ENCODE measurements around the gene TSHR. TPM values are rescaled to one million over a fixed set of nuclear protein-coding genes. Genes with fewer than 3 reads are reported as not detected.

Gene TSHR
- total and polyA plus RNA-seq, 2 experiments from 2014 or later = 0.59 to 0.78 TPM

- H3K27ac ChIP-seq (ENCODE audit: low read depth) = no peak overlapping the region
- H3K27me3 Mint-ChIP-seq (ENCODE audit: insufficient read depth, low read depth, poor library complexity) = peaks cover 2% of the 10 kb centered on the region
- H3K79me2 ChIP-seq (replicated peaks; ENCODE audit: insufficient read depth) = no peaks in the 10 kb centered on the region
- ATAC-seq (no peak), DNase-seq (ENCODE audit: low spot score) (no peak)
- H3K36me3 Mint-ChIP-seq (ENCODE audit: low read depth) = no peaks in the 10 kb centered on the region
- H3K27me3 ChIP-seq (ENCODE audit: insufficient read depth) = no peaks in the 10 kb centered on the region
- no peaks in the 10 kb centered on the region for H3K9me3 Mint-ChIP-seq
- no peak overlapping the region for H2AFZ ChIP-seq
- H3K36me3 ChIP-seq (ENCODE audit: insufficient read depth) = no peaks in the 10 kb centered on the region
- H3F3A ChIP-seq (replicated peaks; ENCODE audit: low read depth) = no peaks in the 10 kb centered on the region
- TF ChIP-seq ZNF462 (CRISPR knock-in tag; IDR thresholded peaks at IDR 0.05) = no peak
- H3K4me2 ChIP-seq = no peak overlapping the region
- H3K9me2 ChIP-seq (ENCODE audit: insufficient read depth) = peaks cover 11% of the 10 kb centered on the region
- no peak overlapping the region for H3K27ac Mint-ChIP-seq
- H3K4me3 Mint-ChIP-seq = no peak overlapping the region
- H3K4me3 ChIP-seq = no peak overlapping the region
- H3K4me1 ChIP-seq (ENCODE audit: insufficient read depth) = 0 out of 2 replicates have a peak, but pooled peaks cover 4% of the 10 kb centered on the region
- peaks cover 8% of the 10 kb centered on the region; the same call in 2 of the 3 replicates for H3K4me1 Mint-ChIP-seq
- H4K20me1 ChIP-seq (replicated peaks; ENCODE audit: insufficient read depth) = no peaks in the 10 kb centered on the region
Measured at GRCh38 chr14:81105378-81105777, 150.0 kb downstream of the TSHR start.

- Histone ChIP-seq H4K20me1 (replicated peaks; ENCODE audit: insufficient read depth) (no peaks in the 10 kb centered on the region), H3K4me2 (no peak overlapping the region), H3K4me3 (no peak overlapping the region), H3K9me2 (ENCODE audit: insufficient read depth) (peaks cover 9% of the 10 kb centered on the region; the same call in 1 of the 2 replicates), H3K36me3 (ENCODE audit: insufficient read depth) (no peaks in the 10 kb centered on the region), H3K79me2 (replicated peaks; ENCODE audit: insufficient read depth) (no peaks in the 10 kb centered on the region), H3F3A (replicated peaks; ENCODE audit: low read depth) (no peaks in the 10 kb centered on the region), H3K27me3 (ENCODE audit: insufficient read depth) (no peaks in the 10 kb centered on the region), H2AFZ (no peak overlapping the region), H3K4me1 (ENCODE audit: insufficient read depth) (0 out of 2 replicates have a peak, but pooled peaks cover 4% of the 10 kb centered on the region), H3K27ac (ENCODE audit: low read depth) (no peak overlapping the region)
- H3K4me1 Mint-ChIP-seq = peaks cover 8% of the 10 kb centered on the region; the same call in 2 of the 3 replicates
- H3K27me3 Mint-ChIP-seq (ENCODE audit: insufficient read depth, low read depth, poor library complexity) = peaks cover 2% of the 10 kb centered on the region
- H3K27ac Mint-ChIP-seq = no peak overlapping the region
- DNase-seq (ENCODE audit: low spot score) (no peak), ATAC-seq (no peak)
- no peaks in the 10 kb centered on the region for H3K9me3 Mint-ChIP-seq
- no peak overlapping the region for H3K4me3 Mint-ChIP-seq
- no peak for TF ChIP-seq ETS1 (IDR thresholded peaks at IDR 0.05)
- no peak for TF ChIP-seq POLR2AphosphoS5 (IDR thresholded peaks at IDR 0.05; ENCODE audit: low read depth)
- TF ChIP-seq ZNF114 (CRISPR knock-in tag; IDR thresholded peaks at IDR 0.05) = no peak
- no peak for TF ChIP-seq EZH2 (IDR thresholded peaks at IDR 0.05; ENCODE audit: low read depth, unreplicated experiment)
- no peak for TF ChIP-seq CREB1 (CRISPR knock-in tag; IDR thresholded peaks at IDR 0.05; ENCODE audit: low read depth)
- TF ChIP-seq EZH2phosphoT487 (IDR thresholded peaks at IDR 0.05; ENCODE audit: unreplicated experiment) = no peak
- H3K36me3 Mint-ChIP-seq (ENCODE audit: low read depth) = no peaks in the 10 kb centered on the region
Measured at GRCh38 chr14:81105961-81106360, 150.5 kb downstream of the TSHR start.
